ENCODE results near the gene FSD2. TPM values are rescaled to one million over a fixed set of nuclear protein-coding genes. Genes with fewer than 3 reads are reported as not detected.
A peak's percentile ranks its signal among the peaks of the same experiment; 100 is the strongest.

Gene FSD2
- total and polyA plus RNA-seq, 9 of the 15 experiments (the other 6 are each of a cell fraction or from before 2014, with no cell fraction given), result 0.01 to 0.06 TPM; not detected in 7

DNA sequence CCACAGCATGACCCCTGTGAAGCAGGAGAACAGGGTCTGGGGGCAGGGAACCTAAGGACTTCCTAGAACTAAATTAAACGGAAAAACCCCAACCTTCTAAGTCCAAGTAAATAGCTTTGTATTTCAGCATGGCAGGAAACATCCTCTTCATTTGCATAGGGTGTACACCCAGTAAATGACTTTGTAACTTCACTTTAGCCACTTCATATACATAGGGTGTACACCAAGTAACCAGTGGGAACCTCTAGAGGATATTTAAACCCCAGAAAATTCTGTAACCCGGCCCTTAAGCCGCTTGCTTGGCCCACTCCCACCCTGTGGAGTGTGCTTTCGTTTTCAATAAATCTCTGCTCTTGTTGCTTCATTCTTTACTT is 41.8 kb downstream of the FSD2 start (continued):
- TF ChIP-seq, protein P1, sequence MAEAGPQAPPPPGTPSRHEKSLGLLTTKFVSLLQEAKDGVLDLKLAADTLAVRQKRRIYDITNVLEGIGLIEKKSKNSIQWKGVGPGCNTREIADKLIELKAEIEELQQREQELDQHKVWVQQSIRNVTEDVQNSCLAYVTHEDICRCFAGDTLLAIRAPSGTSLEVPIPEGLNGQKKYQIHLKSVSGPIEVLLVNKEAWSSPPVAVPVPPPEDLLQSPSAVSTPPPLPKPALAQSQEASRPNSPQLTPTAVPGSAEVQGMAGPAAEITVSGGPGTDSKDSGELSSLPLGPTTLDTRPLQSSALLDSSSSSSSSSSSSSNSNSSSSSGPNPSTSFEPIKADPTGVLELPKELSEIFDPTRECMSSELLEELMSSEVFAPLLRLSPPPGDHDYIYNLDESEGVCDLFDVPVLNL (CRISPR knock-in tag; IDR thresholded peaks at IDR 0.05; ENCODE audit: low read depth), result no peak
- TF ChIP-seq ZBTB7A (IDR thresholded peaks at IDR 0.05; ENCODE audit: borderline replicate concordance, control insufficient read depth, low read depth, low read length), result no peak
- TF ChIP-seq ZFPM2 (CRISPR knock-in tag; IDR thresholded peaks at IDR 0.05), result no peak
- no peak for TF ChIP-seq SUPT5H (IDR thresholded peaks at IDR 0.05)
- TF ChIP-seq, protein P2, sequence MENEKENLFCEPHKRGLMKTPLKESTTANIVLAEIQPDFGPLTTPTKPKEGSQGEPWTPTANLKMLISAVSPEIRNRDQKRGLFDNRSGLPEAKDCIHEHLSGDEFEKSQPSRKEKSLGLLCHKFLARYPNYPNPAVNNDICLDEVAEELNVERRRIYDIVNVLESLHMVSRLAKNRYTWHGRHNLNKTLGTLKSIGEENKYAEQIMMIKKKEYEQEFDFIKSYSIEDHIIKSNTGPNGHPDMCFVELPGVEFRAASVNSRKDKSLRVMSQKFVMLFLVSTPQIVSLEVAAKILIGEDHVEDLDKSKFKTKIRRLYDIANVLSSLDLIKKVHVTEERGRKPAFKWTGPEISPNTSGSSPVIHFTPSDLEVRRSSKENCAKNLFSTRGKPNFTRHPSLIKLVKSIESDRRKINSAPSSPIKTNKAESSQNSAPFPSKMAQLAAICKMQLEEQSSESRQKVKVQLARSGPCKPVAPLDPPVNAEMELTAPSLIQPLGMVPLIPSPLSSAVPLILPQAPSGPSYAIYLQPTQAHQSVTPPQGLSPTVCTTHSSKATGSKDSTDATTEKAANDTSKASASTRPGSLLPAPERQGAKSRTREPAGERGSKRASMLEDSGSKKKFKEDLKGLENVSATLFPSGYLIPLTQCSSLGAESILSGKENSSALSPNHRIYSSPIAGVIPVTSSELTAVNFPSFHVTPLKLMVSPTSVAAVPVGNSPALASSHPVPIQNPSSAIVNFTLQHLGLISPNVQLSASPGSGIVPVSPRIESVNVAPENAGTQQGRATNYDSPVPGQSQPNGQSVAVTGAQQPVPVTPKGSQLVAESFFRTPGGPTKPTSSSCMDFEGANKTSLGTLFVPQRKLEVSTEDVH (IDR thresholded peaks at IDR 0.05; ENCODE audit: low read depth, partially characterized antibody), result no peak

DNA sequence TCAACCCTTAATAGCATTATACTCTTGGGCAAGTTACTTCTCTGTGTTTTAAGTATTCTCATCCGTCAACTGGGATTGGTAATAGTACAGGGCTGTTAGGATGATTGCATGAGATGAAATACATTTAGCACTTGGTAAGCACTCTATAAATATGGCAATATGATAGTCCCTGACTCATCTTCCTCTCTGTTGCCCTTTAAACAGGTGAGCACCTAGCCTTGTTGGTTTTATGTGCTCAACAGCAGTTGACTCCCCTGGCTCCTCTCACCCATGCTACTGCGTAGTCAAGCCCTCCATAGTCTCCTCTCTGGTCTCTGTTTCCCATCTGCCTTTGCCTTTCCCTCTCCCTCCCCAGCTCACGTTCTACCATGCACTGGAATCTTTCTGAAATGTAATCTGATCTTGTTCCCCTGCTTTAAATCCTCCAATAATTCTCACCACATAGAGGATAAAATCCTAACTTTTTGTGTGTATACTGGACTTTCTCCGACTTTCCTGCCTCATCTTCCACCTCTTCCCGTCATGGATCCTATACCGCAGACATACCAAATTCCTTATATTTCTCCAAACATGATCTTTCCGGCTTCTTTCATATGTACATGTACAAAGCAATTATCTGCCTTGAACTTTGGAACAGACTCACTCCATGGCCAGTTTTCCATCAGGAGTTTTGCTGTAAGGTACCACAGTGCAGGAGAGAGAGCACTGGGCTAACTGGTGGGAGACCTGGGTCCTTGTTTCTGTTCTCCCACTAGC is 42.3 kb downstream of the FSD2 start:
- H3K4me1 ChIP-seq (replicated peaks in 1 of 2; ENCODE audit: control insufficient read depth in 2 of 2, insufficient read depth in 2 of 2, low read length in 2 of 2), result peaks cover 0 to 3% of the 10 kb centered on the region in 2 experiments; a peak in 1 of 5 replicates
- DNase-seq (ENCODE audit: extremely low read depth in 1 of 4, low spot score in 3 of 4) (no peak), FAIRE-seq (peak; percentile 37), ATAC-seq (no peak)
- H3K9me1 ChIP-seq (ENCODE audit: control insufficient read depth, insufficient read depth, low read length), result no peaks in the 10 kb centered on the region
- H3K27ac ChIP-seq (ENCODE audit: extremely low read depth, low read depth, low read length), result no peak overlapping the region
- POLR2A ChIA-PET, result interaction anchor here (1.2 to 6.5 kb wide), 2 partner anchors 8 to 12 kb away, joined by 3 to 37 read pairs; no protein-coding TSS in a partner anchor
- H3K79me2 ChIP-seq (ENCODE audit: control insufficient read depth, insufficient read depth, low read length), result no peaks in the 10 kb centered on the region
- no peaks in the 10 kb centered on the region for H4K20me1 ChIP-seq (replicated peaks; ENCODE audit: control insufficient read depth, insufficient read depth, low read length)
- in situ Hi-C loops (cut with MboI) (no loop called here), intact Hi-C loops (cut with micrococcal nuclease) (no loop called here)
- no TSS peak for BruUV-seq (replicated peaks)
- CTCF ChIA-PET (ENCODE audit: low intra/inter-chr PET ratio), result no interaction called here
- H3K27me3 ChIP-seq (ENCODE audit: control insufficient read depth in 2 of 2, insufficient read depth in 2 of 2, low read length in 2 of 2), result no peaks in the 10 kb centered on the region
- WGBS (ENCODE audit: insufficient coverage, low coverage, missing lambda C conversion rate), result 77% methylated on average over 7 of the region's 7 CpGs
- peaks cover 15% of the 10 kb centered on the region; the same call in 2 of the 3 replicates for H3K36me3 ChIP-seq (ENCODE audit: control insufficient read depth, insufficient read depth, low read length)
- no peak overlapping the region for H3K4me3 ChIP-seq
- H3K9ac ChIP-seq (ENCODE audit: insufficient read depth in 1 of 2, low read depth in 2 of 2, low read length in 2 of 2), result no peak overlapping the region
- H2AFZ ChIP-seq (ENCODE audit: low read depth, low read length), result no peak overlapping the region
- no peaks in the 10 kb centered on the region for H3K9me3 ChIP-seq (replicated peaks; ENCODE audit: control insufficient read depth, insufficient read depth, low read depth, low read length)
- no peak overlapping the region for H3K4me2 ChIP-seq (ENCODE audit: insufficient read depth, low read length)
- no peak for TF ChIP-seq KAT2B (IDR thresholded peaks at IDR 0.05; ENCODE audit: low read depth, low read length)
- no peak for TF ChIP-seq ZNF224 (CRISPR knock-in tag; IDR thresholded peaks at IDR 0.05)
- TF ChIP-seq SRF (CRISPR knock-in tag; IDR thresholded peaks at IDR 0.05), result no peak
- no peak for TF ChIP-seq KHSRP (IDR thresholded peaks at IDR 0.05)
- no peak for TF ChIP-seq RB1 (IDR thresholded peaks at IDR 0.05; ENCODE audit: low read depth)
- TF ChIP-seq, protein P3, sequence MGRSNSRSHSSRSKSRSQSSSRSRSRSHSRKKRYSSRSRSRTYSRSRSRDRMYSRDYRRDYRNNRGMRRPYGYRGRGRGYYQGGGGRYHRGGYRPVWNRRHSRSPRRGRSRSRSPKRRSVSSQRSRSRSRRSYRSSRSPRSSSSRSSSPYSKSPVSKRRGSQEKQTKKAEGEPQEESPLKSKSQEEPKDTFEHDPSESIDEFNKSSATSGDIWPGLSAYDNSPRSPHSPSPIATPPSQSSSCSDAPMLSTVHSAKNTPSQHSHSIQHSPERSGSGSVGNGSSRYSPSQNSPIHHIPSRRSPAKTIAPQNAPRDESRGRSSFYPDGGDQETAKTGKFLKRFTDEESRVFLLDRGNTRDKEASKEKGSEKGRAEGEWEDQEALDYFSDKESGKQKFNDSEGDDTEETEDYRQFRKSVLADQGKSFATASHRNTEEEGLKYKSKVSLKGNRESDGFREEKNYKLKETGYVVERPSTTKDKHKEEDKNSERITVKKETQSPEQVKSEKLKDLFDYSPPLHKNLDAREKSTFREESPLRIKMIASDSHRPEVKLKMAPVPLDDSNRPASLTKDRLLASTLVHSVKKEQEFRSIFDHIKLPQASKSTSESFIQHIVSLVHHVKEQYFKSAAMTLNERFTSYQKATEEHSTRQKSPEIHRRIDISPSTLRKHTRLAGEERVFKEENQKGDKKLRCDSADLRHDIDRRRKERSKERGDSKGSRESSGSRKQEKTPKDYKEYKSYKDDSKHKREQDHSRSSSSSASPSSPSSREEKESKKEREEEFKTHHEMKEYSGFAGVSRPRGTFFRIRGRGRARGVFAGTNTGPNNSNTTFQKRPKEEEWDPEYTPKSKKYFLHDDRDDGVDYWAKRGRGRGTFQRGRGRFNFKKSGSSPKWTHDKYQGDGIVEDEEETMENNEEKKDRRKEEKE (IDR thresholded peaks at IDR 0.05; ENCODE audit: borderline replicate concordance in 1 of 2, control insufficient read depth in 1 of 2, low read depth in 2 of 2, low read length in 1 of 2), result no peak
- TF ChIP-seq, protein P4, sequence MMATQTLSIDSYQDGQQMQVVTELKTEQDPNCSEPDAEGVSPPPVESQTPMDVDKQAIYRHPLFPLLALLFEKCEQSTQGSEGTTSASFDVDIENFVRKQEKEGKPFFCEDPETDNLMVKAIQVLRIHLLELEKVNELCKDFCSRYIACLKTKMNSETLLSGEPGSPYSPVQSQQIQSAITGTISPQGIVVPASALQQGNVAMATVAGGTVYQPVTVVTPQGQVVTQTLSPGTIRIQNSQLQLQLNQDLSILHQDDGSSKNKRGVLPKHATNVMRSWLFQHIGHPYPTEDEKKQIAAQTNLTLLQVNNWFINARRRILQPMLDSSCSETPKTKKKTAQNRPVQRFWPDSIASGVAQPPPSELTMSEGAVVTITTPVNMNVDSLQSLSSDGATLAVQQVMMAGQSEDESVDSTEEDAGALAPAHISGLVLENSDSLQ (IDR thresholded peaks at IDR 0.05), result no peak
